Stimulated activated CD8-positive, alpha-beta memory T cell treated with anti-CD3 and anti-CD28 coated beads, Interleukin-2, amount 100 ng/mL, for 1 hour (primary cell): ENCODE data around the gene CCDC28A.

ENCODE experiments used
- DNase-seq, 2 donors: peaks; one replicate each; pipeline ENCODE4 v3.0.0-alpha.2; 2020; ENCODE audit warnings: low read depth in 2 of 2

The CCDC28A gene

GRCh38 chr6:138795809-138796603, 22.4 kb downstream of the CCDC28A start, which contains the start of gene ECT2L:
ECT2L (plus strand) TSS chr6:138796087; CDS start chr6:138813275, 17,188 bp downstream.
- DNase-seq: no peak

- DNase-seq: no peak
Measured at GRCh38 chr6:138796771-138797170, 23.2 kb downstream of the CCDC28A start.

DNA sequence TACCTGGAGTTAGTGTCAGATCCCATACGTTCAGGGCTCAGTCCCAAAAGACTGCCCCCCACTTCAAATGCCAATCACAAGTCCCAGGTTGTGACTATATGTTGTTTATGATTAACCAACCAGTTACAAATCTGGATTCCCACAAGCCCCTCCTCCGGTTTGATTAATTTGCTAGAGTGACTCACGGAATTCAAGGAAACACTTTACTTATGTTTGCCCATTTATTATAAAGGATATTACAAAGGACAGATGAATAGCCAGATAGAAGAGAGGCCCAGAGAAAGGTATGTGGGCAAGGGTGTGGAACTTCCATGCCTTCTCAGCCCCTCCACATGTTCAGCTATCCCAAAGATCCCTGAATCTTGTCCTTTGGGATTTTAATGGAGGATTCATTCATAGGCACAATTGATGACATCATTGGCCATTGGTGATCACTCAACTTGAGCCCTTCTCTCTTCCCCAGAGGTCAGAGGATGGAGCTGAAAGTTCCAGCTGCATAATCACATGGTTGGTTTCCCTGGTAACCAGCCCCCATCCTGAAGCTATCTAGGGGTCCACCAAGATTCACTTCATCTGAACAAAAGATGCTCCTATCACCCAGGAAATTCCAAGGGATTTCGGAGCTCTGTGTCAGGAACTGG, 24.4 kb downstream of the CCDC28A start:
- no peak for DNase-seq

DNA sequence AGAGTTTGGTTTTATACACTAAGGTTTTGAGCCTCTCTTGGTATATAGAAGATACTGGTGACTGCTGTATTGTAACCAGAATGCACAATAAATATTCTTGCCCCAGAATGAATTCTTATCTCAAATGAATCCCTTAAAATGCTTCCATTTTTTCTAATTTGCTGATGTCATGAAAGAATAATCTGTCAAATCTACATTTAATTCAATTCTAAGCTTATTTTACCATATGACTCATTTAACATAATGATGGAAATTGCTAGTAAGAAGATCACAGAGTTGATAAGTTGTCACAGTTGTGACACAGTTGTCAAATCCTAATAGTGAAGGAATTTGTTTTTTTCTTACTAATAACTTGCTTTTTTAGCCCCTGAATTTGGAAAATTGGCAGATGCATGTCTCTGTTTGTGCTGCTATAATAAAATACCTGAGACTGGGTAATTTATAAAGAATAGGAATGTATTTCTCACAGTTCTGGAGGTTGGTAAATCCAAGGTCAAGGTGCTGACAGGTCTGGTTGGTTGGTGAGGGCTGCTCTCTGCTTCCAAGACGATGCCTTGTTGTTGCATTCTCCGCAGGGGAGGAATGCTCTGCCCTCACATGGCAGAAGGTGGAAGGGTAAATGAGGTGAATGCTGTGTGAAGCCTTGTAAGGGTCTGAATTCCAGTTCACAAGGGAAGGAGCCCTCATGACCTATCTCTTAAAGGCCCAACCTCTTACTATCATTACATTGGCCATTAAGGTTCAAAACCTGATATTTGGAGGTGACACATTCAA, 27.0 kb downstream of the CCDC28A start:
- DNase-seq: no peak

- DNase-seq: no peak
Measured at GRCh38 chr6:138803331-138803730, 29.8 kb downstream of the CCDC28A start.

GRCh38 chr6:138803861-138804260, 30.3 kb downstream of the CCDC28A start:
- DNase-seq: no peak

DNA sequence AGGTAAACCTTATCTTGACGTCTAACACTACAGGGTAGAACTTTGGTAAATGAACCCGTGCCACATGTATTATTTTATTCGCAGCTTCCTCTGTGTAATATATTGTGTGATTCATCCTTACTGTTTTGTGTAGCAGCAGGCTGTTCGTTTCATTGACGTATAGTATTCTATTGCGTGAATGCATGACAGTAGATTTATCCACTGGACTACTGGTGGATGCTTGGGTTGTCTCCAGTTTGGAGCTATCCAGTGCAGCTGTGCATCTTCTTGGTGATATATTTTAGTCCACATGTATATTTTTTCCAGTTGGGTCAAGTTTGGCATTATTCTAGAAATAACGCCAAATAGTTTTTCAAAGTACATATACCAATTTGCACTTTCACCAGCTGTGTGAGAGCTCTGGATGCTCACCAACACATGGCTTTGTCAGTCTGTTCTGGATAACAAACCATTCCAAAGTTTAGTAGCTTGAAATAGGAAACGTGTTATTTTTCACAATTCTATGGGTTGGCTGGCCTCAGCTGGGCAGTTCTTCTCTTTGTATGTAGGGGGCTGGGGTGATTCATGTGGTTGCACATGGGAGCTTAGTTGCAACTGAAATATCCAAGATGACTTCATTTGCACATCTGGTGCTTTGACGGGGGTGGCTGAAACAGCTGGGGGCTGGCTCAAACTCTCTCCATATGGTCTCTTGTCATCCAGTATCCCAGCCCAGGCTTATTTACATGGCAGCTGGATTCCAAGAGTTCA, 31.6 kb downstream of the CCDC28A start:
- no peak for DNase-seq

DNA sequence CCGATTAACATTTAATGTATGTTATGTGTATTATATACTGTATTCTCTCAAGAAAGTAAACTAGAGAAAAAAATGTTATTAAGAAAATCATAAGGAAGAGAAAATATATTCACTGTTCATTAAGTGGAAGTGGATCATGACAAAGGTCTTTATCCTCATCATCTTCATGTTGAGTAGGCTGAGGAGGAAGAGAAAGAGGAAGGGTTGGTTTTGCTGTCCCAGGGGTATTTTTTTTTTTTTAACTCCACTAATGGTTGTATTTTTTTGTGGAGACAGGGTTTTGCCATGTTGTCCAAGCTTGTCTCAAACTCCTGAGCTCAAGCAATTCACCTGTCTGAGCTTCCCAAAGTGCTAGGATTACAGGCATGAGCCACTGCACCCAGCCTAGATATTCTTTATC, 33.3 kb downstream of the CCDC28A start:
- no peak for DNase-seq

DNA sequence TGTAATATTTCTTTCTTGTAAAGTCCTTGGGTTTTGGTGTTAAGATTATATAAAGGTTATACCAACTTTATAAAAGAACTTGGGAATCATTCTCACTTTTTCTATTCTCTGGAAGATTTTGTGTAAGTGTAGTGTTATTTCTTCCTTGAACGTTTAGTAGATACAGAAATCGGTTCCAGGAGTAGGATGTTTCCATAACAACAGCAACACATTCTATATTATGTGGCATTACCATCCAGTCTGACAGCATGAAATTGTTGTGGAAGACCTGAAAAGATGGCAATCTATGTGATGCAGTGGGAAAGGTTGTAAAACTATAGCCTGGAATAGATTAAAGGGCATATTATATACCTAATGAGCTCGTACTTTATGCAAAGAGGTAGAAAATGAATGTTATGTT, 36.1 kb downstream of the CCDC28A start:
- DNase-seq: no peak

DNA sequence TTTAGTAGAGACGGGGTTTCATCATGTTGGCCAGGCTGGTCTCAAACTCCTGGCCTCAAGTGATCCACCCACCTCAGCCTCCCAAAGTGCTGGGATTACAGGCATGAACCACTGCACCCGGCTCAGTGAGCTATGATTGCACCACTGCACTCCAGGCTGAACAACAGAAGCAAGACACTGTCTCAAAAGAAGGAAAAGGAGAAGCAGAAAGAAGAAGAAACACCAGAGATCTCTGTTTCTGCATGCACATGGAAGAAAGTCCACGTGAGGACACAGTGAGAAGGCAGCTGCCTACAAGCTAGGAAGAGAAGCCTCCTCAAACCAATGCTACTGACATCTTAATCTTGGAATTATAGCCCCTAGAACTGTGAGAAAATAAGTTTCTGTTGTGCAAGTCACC, 38.3 kb downstream of the CCDC28A start:
- no peak for DNase-seq

- DNase-seq: no peak
Measured at GRCh38 chr6:138814179-138814834, 40.7 kb downstream of the CCDC28A start.

DNA sequence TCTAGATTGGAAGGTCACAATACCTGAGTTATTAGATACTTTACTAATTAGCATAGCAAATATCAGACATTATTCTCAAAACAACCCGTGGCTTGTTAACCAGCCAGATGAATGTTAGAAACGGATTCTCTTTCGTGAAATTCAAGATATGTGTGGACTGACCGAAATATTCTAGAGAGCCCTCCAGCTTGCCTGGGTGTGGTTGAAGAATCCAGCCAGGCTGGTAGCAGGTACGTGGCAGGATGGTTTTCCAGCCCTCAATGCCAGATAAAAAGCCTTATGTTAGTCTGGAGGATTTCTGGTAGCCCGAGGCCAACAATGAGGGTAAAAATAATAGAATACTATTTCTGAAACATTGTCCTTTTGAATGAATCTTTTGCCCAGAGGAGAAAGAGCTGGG, 41.7 kb downstream of the CCDC28A start:
- no peak for DNase-seq

- DNase-seq: no peak
Measured at GRCh38 chr6:138815797-138816528, 42.4 kb downstream of the CCDC28A start.

DNA sequence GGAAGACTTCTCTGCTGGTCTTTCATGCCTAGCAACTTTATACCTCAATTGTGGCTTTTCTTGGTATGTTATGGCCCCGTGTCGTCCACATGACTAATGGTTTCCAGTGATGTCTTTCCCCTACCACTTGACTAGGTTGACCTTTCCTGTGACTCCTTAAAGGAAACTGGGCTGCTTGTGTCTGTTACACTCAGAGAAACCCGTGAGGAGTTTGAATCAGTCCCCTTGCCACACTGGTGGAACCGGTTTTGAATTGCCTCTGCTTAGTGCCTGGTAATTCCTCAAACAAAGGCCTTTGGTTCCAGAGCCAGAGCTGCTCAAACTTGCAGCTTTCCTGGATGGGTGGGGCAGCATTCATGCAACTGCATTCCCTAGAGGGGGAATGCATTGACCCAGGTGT, 44.2 kb downstream of the CCDC28A start:
- no peak for DNase-seq

DNA sequence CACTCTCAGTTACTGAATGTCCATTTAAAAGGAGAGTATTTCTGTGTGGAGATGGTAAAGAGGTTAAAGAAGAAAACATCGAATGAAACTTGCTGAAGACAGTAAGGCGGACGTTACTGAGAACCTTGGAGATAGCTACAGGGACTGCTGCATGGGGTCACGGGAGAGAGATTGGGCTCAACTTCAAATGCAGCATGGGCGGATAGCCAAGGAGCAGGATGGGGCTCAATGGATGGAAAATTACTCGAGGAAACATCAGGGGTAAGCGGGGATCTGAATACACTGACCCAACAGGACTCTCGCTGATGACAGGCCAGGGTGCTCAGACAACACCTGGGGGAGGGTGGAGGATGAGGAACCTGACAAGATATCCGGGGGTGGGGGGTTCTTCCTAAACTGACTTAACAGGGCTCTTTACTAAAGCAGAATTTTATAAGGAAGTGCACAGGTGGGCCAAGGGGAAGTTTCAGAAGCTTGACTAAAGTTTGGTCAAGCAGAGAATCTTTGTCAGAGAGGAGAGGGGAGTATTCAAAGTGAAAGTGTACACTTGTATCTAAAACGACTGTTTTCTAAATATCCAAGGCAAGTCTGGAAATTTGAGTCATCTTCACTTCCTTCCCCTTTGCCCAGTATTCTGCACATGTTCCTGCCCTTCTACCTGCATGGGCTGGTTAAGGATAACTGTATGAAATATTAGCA, 45.1 kb downstream of the CCDC28A start:
- no peak for DNase-seq

- no peak for DNase-seq
Measured at GRCh38 chr6:138821519-138821918, 48.0 kb downstream of the CCDC28A start.

DNA sequence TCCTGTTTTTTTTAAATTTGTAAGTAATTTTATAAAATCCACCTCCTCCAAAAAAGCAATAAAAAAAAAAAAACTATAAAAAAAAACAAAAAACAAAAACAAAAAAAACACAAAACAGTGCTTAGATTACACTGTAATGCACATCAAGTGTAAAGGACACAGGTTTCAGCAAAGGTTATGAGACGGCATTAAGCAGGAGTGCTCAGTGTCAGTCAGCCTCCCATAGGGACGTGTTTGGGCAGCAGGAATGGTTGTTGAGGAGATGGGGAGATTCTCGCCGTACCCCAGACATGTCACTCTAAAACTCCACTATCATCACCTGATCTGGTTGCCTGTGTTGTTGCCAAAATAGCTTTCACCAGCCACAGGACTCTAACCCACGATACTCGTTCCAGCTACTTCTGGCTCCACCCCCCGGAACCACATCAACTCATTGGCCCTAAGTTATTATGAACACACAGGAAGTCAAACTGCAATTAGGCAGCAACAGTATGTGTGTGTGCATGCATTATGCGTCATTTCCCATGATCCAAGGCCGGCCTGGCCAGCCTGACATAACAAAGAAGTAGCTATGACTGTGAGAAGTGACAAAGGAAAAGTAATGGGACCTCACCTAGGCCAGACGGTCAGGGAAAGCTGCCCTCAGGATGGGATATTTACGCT, 51.0 kb downstream of the CCDC28A start:
- DNase-seq: no peak

DNA sequence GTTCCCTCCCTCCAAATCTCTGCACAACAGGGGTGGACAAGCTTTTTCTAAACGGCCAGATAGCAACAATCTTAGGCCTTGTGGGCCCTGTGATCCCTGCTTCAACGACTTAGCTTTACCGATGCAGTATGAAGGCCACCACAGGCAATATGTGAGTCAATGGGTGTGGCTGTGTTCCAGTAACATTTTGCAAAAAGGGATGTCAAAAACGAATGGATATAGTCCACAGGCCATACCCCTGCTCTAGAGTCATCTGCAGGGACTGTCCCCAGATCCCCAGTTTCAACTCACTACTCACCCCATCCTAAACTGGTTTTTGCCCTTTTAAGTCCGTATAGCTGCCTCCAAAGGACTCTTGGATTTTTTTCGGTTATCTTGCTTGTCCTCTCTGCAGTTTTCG, 56.7 kb downstream of the CCDC28A start:
- DNase-seq: no peak

- DNase-seq: no peak
Measured at GRCh38 chr6:138832182-138832581, 58.6 kb downstream of the CCDC28A start.
